ENCODE data around the gene SPPL3.
A peak's percentile ranks its signal among the peaks of the same experiment; 100 is the strongest.

- TF ChIP-seq CTCF (IDR thresholded peaks at IDR 0.05) (peak in 1 of 7 experiments; percentile 8), POLR2A (IDR thresholded peaks at IDR 0.05) (no peak), POLR2AphosphoS5 (IDR thresholded peaks at IDR 0.05) (no peak), EP300 (IDR thresholded peaks at IDR 0.05) (no peak)
These were observed 128.2 kb downstream of the SPPL3 start for GRCh38 chr12:120775862-120776552.

Measured in stomach (tissue), 4 donors.